H9 (cell line): Measurements from ENCODE around the gene TBC1D19. TPM values are rescaled to one million over a fixed set of nuclear protein-coding genes. Genes with fewer than 3 reads are reported as not detected.

Experiments
- DNase-seq: peaks from one replicate; pipeline ENCODE4 v3.0.0-alpha.2; 2017
- H2AFZ ChIP-seq: one replicate; pipeline ENCODE4 v1.6.1; 2013; ENCODE audit warnings: mild to moderate bottlenecking, low read length, control low read depth, moderate library complexity
- H2AK5ac ChIP-seq: 2 replicates; pipeline ENCODE4 v1.6.1; 2013; ENCODE audit warnings: low read length, control low read depth, mixed read lengths; ENCODE audit not compliant: insufficient read length
- H2BK120ac ChIP-seq: one replicate; pipeline ENCODE4 v1.6.1; 2013; ENCODE audit warnings: low read depth, mild to moderate bottlenecking, low read length, control low read depth, inconsistent platforms; ENCODE audit not compliant: poor library complexity, severe bottlenecking
- H2BK12ac ChIP-seq: 2 replicates; pipeline ENCODE4 v1.6.1; 2013; ENCODE audit warnings: low read length, control low read depth, mixed read lengths, low read depth; ENCODE audit not compliant: insufficient read length
- H2BK15ac ChIP-seq: 2 replicates; pipeline ENCODE4 v1.6.1; 2013; ENCODE audit warnings: low read depth, low read length, control low read depth
- H2BK20ac ChIP-seq: one replicate; pipeline ENCODE4 v1.6.1; 2013; ENCODE audit warnings: low read depth, mild to moderate bottlenecking, low read length, control low read depth, inconsistent platforms; ENCODE audit not compliant: poor library complexity, severe bottlenecking
- H2BK5ac ChIP-seq: 2 replicates; pipeline ENCODE4 v1.6.1; 2013; ENCODE audit warnings: low read length, control low read depth, mixed read lengths; ENCODE audit not compliant: insufficient read length
- H3K14ac ChIP-seq: 2 replicates; pipeline ENCODE4 v1.6.1; 2013; ENCODE audit warnings: low read length, control low read depth; ENCODE audit not compliant: insufficient read depth
- H3K18ac ChIP-seq: 2 replicates; pipeline ENCODE4 v1.6.1; 2013; ENCODE audit warnings: low read depth, mild to moderate bottlenecking, mixed read lengths, low read length, control low read depth; ENCODE audit not compliant: insufficient read length
- H3K23ac ChIP-seq: 2 replicates; pipeline ENCODE4 v1.6.1; 2013; ENCODE audit warnings: low read length, control low read depth, mixed read lengths, low read depth; ENCODE audit not compliant: insufficient read length
- H3K23me2 ChIP-seq: 2 replicates; pipeline ENCODE4 v1.6.1; 2013; ENCODE audit warnings: low read depth, mild to moderate bottlenecking, mixed read lengths, low read length, control low read depth; ENCODE audit not compliant: insufficient read length, poor library complexity, severe bottlenecking
- H3K27ac ChIP-seq: 2 replicates; pipeline ENCODE4 v1.5.1; 2013; ENCODE audit warnings: low read length, control low read depth, mixed read lengths, low read depth; ENCODE audit not compliant: insufficient read length
- H3K27me3 ChIP-seq: 2 replicates; pipeline ENCODE4 v1.6.1; 2013; ENCODE audit warnings: low read length, control low read depth, inconsistent platforms; ENCODE audit not compliant: insufficient read depth
- H3K4ac ChIP-seq: 2 replicates; pipeline ENCODE4 v1.6.1; 2013; ENCODE audit warnings: low read depth, mild to moderate bottlenecking, control low read depth, inconsistent platforms, low read length, moderate library complexity
- H3K4me1 ChIP-seq: 2 replicates; pipeline ENCODE4 v1.6.1; 2013; ENCODE audit warnings: low read length, control low read depth, inconsistent platforms; ENCODE audit not compliant: insufficient read depth
- H3K4me2 ChIP-seq: 2 replicates; pipeline ENCODE4 v1.6.1; 2013; ENCODE audit warnings: low read length, control low read depth, mixed read lengths; ENCODE audit not compliant: insufficient read length, insufficient read depth
- H3K56ac ChIP-seq: 2 replicates; pipeline ENCODE4 v1.6.1; 2013; ENCODE audit warnings: low read depth, mild to moderate bottlenecking, mixed read lengths, low read length, control low read depth; ENCODE audit not compliant: insufficient read length
- H3K79me1 ChIP-seq: 2 replicates; pipeline ENCODE4 v1.6.1; 2013; ENCODE audit warnings: low read depth, mild to moderate bottlenecking, moderate library complexity, low read length, control low read depth, inconsistent platforms; ENCODE audit not compliant: insufficient read depth, poor library complexity, severe bottlenecking
- H3K79me2 ChIP-seq: 2 replicates; pipeline ENCODE4 v1.6.1; 2013; ENCODE audit warnings: low read length, control low read depth, inconsistent platforms; ENCODE audit not compliant: insufficient read depth
- H3K9ac ChIP-seq: 2 replicates; pipeline ENCODE4 v1.6.1; 2013; ENCODE audit warnings: low read length, control low read depth, mixed read lengths; ENCODE audit not compliant: insufficient read length; ENCODE audit errors: extremely low read depth
- H3K9me3 ChIP-seq: one replicate; pipeline ENCODE4 v1.6.1; 2013; ENCODE audit warnings: low read depth, low read length, inconsistent platforms; ENCODE audit not compliant: control insufficient read depth
- H3T11ph ChIP-seq: one replicate; pipeline ENCODE4 v1.6.1; 2013; ENCODE audit warnings: mild to moderate bottlenecking, low read length, control low read depth, inconsistent platforms
- H4K20me1 ChIP-seq: one replicate; pipeline ENCODE4 v1.6.1; 2013; ENCODE audit not compliant: control insufficient read depth, insufficient read length, insufficient read depth
- H4K5ac ChIP-seq: 2 replicates; pipeline ENCODE4 v1.6.1; 2013; ENCODE audit warnings: low read depth, mild to moderate bottlenecking, mixed read lengths, low read length, control low read depth; ENCODE audit not compliant: insufficient read length
- H4K8ac ChIP-seq: replicated peaks from 2 replicates; pipeline ENCODE4 v1.6.1; 2013; ENCODE audit warnings: low read length, control low read depth, mixed read lengths, low read depth; ENCODE audit not compliant: insufficient read length
- H4K91ac ChIP-seq: 2 replicates; pipeline ENCODE4 v1.6.1; 2013; ENCODE audit warnings: low read depth, mild to moderate bottlenecking, moderate library complexity, mixed read lengths, low read length, control low read depth; ENCODE audit not compliant: insufficient read length
- H3K27ac Mint-ChIP-seq, 3 experiments: 2 replicates in 2 of 3; 3 replicates in 1 of 3; pipeline ENCODE4 v1.8.0; 2020 to 2021; ENCODE audit warnings: mixed read lengths in 3 of 3, mild to moderate bottlenecking in 1 of 3, moderate library complexity in 1 of 3
- H3K27me3 Mint-ChIP-seq: 2 replicates; pipeline ENCODE4 v1.8.0; 2021; ENCODE audit warnings: low read depth, mild to moderate bottlenecking, moderate library complexity, mixed read lengths
- H3K36me3 Mint-ChIP-seq, 3 experiments: 2 replicates in 2 of 3; 3 replicates in 1 of 3; pipeline ENCODE4 v1.8.0; 2020 to 2021; ENCODE audit warnings: low read depth in 3 of 3, mixed read lengths in 3 of 3; ENCODE audit not compliant: insufficient read depth in 1 of 3
- H3K4me1 Mint-ChIP-seq, 2 experiments: 2 replicates each; pipeline ENCODE4 v1.8.0; 2020; ENCODE audit warnings: mixed read lengths in 2 of 2
- H3K4me3 Mint-ChIP-seq, 2 experiments: 2 replicates in 1 of 2; 3 replicates in 1 of 2; pipeline ENCODE4 v1.8.0; 2020 to 2021; ENCODE audit warnings: mild to moderate bottlenecking in 2 of 2, mixed read lengths in 2 of 2, moderate library complexity in 1 of 2
- H3K9me3 Mint-ChIP-seq, 2 experiments: 2 replicates in 1 of 2; 3 replicates in 1 of 2; pipeline ENCODE4 v1.8.0; 2020; ENCODE audit warnings: mild to moderate bottlenecking in 2 of 2, mixed read lengths in 2 of 2, moderate library complexity in 1 of 2
- WGBS: extraction: QIAGEN DNeasy Blood & Tissue Kit; methylation state at CpG from one replicate; pipeline ENCODE4 v1.1.7; 2013; ENCODE audit warnings: missing lambda C conversion rate, low lambda C conversion rate, mixed read lengths; ENCODE audit not compliant: insufficient read length; ENCODE audit errors: extremely low coverage; 5-methylcytosine and 5-hydroxymethylcytosine counted together
- total RNA-seq: library from RNA; stranded (reverse); gene quantifications from 2 replicates; pipeline ENCODE4 v1.2.1, GENCODE V29; 2021
- TF ChIP-seq, protein P1 (sequence below): fragments of 200-600 bp; sonication (generic); conservative IDR thresholded peaks from 3 replicates; pipeline ENCODE4 v1.8.0; 2021; ENCODE audit warnings: antibody characterized with exemption, mild to moderate bottlenecking

The TBC1D19 gene
- total RNA-seq, 1 experiment from 2014 or later: 3.2 TPM

GRCh38 chr4:26804925-26805324 is 221.0 kb downstream of the TBC1D19 start:
- Histone ChIP-seq H3K27me3 (no peaks in the 10 kb centered on the region), H3K9me3 (no peaks in the 10 kb centered on the region), H4K20me1 (no peaks in the 10 kb centered on the region), H3K4me1 (no peaks in the 10 kb centered on the region), H4K8ac (no peak overlapping the region), H3K56ac (no peak overlapping the region), H2AK5ac (no peak overlapping the region), H3T11ph (no peak overlapping the region), H4K5ac (no peak overlapping the region), H2BK20ac (no peak overlapping the region), H3K18ac (no peak overlapping the region), H2BK15ac (no peak overlapping the region), H3K4me2 (no peak overlapping the region), H3K14ac (no peak overlapping the region), H4K91ac (no peak overlapping the region), H2BK5ac (no peak overlapping the region), H2BK120ac (no peak overlapping the region), H3K27ac (no peak overlapping the region), H2BK12ac (no peak overlapping the region), H3K4ac (no peak overlapping the region), H3K79me2 (no peaks in the 10 kb centered on the region), H3K79me1 (no peaks in the 10 kb centered on the region), H3K23me2 (no peaks in the 10 kb centered on the region), H3K23ac (no peak overlapping the region), H3K9ac (no peak overlapping the region), H2AFZ (no peak overlapping the region)
- no peak overlapping the region for H3K4me3 Mint-ChIP-seq
- no peaks in the 10 kb centered on the region for H3K27me3 Mint-ChIP-seq
- H3K36me3 Mint-ChIP-seq: no peaks in the 10 kb centered on the region
- H3K27ac Mint-ChIP-seq: no peak overlapping the region
- no peak for DNase-seq
- WGBS: no CpG with 5 or more reads among the region's 10 CpGs
- peaks cover 0 to 3% of the 10 kb centered on the region in 2 experiments; a peak in 1 of 5 replicates for H3K9me3 Mint-ChIP-seq
- TF ChIP-seq, protein P1, sequence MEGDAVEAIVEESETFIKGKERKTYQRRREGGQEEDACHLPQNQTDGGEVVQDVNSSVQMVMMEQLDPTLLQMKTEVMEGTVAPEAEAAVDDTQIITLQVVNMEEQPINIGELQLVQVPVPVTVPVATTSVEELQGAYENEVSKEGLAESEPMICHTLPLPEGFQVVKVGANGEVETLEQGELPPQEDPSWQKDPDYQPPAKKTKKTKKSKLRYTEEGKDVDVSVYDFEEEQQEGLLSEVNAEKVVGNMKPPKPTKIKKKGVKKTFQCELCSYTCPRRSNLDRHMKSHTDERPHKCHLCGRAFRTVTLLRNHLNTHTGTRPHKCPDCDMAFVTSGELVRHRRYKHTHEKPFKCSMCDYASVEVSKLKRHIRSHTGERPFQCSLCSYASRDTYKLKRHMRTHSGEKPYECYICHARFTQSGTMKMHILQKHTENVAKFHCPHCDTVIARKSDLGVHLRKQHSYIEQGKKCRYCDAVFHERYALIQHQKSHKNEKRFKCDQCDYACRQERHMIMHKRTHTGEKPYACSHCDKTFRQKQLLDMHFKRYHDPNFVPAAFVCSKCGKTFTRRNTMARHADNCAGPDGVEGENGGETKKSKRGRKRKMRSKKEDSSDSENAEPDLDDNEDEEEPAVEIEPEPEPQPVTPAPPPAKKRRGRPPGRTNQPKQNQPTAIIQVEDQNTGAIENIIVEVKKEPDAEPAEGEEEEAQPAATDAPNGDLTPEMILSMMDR: no peak
- H3K4me1 Mint-ChIP-seq: peaks cover 10% of the 10 kb centered on the region in 2 experiments

Other genes starting within 250 kb of the TBC1D19 start
- not detected in 2 replicates for gene CCKAR, start 93.6 kb upstream of the TBC1D19 start, total RNA-seq